NCI-H128 (cell line): Measurements from ENCODE around the gene SSUH2.
"Not testable (repeated sequence)": the region's sequence is repeated elsewhere in the genome, so short reads cannot be mapped to it uniquely, and the experiment has no call there.

Experiments
- DNase-seq: peaks from one replicate; lab custom pipeline; 2025; ENCODE audit not compliant: unreplicated experiment; lab: John Stamatoyannopoulos, UW

The SSUH2 gene

DNA sequence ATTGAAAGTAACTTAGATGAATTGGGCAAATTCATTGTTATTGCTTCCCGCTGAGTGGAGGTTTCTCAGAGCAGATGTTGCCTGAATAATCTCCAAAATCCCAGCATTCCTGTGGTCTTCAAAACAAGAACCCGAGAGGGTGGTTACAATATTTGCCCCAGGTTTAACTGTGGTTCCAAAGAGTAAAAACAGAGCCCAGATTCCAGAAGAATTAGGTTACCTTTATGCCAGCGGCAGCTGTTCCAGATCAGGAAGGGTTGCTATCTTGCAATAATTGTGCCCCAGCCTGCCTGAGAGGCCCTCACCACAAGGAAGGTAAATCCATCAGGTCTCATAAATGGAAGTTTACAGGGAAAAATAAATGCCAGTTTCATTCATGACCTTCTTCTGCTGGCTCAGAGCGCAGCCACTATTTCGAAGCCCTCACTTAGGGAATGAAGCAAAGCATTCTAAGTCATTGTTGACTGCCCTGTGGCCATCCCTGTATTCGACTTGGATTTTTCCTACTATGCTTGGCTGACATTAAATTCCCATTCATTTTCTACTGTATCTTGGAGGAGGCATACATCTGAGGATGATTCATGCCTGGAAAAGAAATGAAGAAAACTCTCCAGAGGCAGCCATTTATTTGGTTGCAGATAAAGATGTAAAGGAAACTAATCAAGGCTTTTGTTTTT lies 54.6 kb downstream of the SSUH2 start:
- no peak for DNase-seq

DNA sequence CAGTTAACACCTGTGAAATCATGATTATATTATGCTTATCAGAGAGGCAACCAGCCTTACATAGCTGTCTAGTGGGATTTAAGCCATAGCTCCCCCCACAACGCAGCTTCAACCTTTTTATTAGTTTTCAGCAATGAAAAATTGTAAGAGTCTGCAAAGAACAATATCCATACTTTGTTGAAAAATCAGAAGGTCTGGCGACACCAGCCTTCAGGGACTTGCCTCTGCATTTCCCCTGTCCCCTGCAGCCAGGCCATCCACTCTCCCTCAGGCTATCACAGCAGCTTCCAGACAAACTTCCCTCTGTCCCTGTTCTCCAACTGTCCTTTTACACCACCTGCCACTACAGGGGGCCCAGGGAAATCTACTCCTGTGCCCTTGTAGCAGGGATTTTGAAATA lies 59.9 kb downstream of the SSUH2 start:
- no peak for DNase-seq

DNA sequence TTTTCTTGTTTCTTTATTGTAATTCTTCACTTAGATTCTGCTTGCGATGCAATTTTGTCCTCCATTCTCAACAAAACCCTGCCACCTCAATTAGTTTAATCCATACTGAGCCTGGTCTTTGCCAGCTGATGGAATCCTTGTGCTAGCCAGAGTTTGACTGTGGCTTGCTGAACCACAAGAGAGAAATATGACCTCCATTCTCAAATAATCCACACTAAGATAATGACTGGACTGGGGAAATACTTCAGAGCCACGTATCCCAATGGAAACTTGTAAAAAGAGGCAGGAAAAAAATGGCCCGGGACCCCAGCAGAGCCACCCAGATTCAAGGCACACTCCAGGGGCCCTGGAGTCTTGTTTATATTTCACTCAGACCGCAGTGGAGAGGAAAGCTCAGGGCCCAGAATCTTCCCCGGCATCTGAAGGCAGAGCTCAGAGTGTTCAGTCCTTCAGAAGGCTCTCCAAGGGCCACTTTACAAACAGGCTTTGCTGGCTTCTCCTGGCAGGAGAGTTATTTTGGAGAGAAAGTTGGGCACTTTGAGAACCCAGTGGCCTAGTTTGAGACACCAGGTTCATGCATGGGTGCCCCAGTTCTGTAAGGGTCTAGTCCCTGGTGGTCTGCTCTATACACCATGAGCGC lies 62.7 kb downstream of the SSUH2 start:
- no peak for DNase-seq

DNA sequence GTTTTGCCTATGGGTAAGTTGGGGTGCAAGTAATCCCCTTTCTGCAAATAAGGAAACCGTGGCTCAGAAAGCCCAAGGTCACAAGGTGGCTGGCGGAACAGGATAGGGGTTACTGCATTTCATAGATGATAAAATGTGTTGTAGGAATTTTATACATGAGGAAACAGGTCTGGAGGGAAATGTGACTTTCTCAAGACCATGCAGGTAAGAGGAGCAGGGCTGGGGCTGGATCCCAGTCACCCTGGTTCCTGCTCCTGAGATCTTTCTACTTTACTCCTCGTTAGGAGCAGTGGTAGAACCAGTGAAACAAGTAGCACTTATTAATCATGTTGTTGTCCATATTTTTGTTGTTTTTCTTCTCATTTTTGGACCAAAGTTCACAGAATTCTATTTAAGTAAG lies 63.2 kb downstream of the SSUH2 start:
- DNase-seq, result no peak

DNA sequence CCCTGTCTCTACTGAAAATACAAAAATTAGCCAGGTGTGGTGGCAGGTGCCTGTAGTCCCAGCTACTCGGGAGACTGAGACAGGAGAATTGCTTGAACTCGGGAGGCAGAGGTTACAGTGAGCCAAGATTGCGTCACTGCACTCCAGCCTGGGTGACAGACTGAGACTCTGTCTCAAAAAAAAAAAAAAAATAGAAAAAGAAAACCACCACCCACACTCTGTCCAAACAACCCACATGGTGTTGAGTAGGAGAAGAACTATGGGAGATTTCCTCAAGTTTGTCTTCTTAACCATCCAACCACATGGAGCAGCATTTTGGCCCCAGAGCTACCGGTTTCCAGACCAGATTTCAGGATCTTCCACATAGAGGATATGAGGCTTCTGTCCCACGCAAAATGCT lies 64.2 kb downstream of the SSUH2 start:
- not testable (repeated sequence) for DNase-seq

DNA sequence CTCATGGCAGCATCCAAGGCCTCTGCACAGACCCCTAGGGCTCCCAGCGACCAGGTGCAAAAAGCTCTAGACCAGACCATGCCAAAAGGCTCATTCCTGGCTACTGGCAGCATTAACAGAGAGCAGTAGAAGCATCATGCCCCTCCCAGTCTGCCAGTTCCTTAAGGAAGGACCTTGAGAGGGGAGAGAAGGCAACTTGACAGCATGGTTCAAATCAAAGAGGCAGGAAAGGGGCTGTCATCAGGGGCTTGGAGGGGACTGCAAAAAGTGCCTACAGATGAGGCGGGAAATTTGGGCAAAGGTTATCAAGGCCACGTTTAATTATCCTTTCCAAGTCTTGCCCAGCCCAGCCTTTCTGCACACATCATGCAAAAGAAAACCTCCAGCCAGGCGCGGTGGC lies 64.7 kb downstream of the SSUH2 start:
- DNase-seq, result no peak

DNA sequence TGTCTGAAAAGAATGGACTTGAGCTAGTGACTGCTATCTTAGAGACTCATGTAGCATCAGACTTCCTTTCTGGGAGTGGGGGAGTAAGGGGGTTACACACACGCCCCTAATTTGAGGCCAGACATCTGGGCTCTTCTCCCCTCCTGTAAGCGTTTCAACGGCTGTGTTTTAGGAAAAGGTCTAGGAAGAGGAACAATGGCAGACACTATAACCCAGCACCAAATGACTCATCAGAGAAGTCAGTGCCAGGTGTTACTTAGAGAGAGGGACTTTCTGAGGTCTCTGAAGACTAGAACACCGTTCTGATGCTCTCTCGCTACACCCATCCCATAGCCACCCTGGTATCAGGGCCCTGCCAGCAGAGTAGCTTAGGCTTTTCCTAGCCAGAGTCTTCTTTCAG lies 65.5 kb downstream of the SSUH2 start:
- no peak for DNase-seq

DNA sequence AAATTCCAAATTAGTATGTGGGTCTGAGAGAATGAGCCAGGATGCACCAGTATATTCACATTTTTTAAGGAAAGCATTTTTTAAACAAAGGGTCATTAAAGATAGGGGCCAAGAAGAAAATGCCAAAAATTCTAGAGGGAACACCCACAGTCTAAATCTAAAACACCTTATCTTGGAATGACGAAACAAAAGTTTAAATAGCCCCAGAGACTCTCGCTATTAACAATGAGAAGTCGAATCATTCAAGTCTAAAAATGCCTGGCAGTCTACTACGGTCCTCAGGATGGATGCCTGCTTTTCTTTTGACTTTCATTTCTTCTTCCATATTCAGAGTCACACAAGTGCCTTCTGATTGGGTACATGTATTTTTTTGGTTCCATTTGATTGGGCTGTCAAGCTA lies 66.3 kb downstream of the SSUH2 start:
- DNase-seq, result no peak

DNA sequence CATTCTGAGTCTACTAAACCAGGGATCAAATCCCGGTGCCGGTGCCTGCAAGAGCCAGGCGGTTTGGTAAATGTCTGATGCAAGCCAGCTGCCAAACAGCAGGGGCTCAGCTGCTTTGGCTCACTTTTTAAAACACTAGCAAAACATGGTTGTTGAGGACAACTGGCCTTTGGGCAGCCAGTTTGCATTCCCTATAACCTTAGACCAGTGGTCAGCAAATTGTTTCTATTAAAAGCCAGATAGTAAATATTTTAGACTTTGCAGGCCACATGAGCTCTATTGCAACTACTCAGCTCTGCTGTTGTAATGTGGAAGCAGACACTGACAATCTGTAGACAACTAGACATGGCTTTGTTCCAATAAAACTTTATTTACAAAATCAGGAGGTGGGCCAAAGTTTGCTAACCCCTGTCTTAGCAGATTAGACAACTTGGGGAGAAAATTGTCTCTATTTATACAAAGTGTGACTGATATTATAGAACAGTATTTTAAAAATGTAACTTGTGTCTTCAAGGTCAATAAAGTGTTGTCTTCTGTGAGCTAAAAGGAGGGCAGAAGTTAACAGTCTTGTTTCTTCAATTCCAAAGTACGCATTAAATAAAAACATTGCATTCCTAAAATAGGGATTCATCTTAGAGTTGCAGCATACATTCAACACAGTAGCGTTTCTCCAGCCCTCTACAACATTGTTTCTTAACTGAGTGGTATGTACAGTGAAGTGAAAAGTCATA lies 67.6 kb downstream of the SSUH2 start:
- no peak for DNase-seq

DNA sequence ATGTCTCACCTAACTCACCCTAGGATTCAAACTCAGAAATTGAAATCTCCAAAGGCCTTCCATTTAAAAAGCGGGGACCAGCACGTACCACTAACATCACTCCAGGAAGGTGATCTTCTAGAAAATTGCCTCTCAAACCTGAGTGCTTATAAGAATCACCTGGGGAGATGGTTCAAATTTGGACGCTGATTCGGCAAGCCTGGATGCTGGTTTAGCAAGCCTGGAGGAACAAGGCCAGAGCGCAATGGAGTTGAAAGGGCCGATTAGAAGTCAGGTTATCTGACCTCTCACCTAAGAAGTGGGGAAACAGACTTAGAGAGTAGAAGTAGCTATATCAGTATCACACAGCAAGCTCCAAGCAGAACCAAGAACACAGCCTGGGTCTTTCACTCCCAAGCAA lies 68.2 kb downstream of the SSUH2 start:
- DNase-seq, result no peak

DNA sequence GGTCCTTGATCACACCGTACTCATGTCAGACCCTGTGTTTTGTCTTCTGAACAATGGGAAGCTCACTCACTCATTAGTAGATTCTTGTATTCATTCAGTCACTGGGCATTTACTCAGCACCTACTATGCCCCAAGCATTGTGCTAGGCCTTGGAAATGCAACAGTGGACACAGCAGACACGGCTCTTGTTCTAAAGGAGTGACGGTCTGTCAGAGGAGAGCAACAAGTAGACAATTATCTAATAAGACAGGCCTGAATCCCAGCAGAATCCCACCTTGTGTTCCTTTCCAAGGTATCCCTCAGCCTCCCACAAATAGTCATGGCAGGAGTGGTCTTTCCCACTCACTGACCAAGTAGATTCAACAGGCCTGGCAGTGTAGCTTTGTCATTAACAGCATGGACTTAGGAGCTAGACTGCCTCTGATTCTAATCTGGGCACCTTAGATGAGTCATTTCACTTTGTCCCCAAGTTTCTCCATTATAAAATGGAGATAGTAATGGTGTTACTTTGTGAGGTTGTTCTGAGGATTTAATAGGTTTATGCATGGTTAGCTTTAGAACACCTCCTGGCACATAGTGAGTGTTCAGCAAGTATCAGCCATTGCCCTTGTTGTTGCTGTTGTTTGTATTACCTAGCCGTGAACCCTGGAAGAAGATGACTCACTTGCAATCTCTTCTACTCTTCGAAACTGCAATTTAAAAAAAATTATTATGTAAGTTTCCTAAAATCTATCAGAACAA lies 69.1 kb downstream of the SSUH2 start:
- DNase-seq, result no peak

DNA sequence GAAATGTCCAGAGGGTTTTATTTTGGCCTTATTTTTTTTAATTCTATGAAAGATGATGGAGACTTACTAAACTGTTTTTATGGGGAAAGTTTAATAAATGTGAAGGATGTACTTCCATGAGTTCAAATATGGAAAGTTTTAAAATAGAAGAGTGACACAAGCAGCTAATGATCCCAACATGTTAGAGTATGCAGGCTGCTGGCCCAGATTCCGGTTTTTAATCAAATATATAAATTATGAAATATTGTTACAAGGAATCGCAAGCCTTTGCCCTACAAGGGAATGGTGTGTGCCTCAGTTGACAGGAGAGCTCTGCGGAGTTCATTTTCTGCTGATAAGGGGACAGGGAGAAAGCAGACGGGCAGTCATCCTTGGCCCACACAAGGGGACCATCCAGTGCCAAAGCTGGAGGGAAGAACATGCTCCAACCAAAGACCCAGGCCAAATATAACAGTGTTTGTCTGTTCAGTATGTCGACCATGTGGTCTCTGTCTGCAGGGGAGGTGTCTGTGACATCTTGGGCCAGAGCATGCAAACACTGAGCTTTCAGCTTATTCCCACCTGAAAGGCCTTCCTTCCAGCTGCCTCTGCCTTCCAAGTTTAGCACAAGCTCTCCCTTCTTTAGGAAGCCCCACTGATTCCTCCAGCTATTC lies 69.8 kb downstream of the SSUH2 start:
- no peak for DNase-seq

DNA sequence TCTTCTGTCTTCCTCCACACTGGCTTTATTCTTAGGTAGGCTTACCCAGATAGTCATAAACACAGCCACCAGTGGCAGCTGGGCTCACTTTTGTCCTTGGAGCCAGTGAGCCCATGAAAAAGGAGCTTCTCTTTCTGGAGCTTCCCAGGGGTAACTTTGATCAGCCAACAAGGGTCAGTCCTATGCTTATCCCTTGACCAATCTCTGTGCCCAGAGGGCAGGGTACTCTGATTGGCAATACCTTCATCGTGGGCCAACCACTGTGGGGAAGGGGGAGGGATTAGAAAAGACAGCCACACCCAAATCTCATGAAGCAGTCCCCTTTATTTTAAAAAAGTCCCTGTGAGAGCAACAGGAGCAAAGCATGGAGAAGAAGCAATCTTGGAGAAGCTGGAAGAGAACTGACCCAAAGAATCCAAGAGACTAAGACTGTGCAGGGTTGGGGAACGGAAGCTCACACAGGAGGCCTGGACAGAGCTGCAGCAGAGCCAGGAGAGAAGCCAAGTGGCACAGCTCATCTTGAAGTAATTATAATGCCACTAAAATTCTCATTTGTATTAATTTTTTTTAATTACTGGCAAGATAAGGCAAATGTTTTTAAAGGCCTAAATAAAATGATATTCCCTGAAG lies 70.4 kb downstream of the SSUH2 start:
- DNase-seq, result no peak

DNA sequence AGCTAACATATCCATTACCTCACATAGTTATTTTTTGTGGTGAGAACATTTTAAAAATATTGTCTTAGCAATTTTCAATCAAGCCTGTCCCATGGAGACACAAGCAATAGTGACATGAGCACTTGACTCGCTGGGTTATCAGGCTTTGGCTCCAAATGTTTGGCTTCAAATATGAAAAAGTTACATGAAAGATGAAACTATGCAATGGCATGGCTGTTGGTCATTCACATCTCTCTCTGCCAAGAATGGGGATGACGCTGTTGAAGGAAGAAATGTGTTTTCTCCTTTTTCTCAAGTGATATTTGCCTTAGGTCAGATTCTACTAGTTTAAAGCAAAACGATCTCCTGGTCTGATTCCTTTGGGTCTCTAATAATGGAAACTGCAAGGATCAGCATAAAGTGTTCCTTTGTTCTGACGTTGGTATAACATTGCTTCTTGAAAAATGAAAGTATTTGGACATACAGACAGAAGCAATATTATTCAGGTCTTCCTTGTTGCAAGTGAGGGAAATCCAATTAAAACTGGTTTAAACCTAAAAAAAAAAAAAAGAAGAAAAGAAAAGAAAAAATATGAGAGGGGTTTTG lies 71.2 kb downstream of the SSUH2 start:
- DNase-seq, result no peak

DNA sequence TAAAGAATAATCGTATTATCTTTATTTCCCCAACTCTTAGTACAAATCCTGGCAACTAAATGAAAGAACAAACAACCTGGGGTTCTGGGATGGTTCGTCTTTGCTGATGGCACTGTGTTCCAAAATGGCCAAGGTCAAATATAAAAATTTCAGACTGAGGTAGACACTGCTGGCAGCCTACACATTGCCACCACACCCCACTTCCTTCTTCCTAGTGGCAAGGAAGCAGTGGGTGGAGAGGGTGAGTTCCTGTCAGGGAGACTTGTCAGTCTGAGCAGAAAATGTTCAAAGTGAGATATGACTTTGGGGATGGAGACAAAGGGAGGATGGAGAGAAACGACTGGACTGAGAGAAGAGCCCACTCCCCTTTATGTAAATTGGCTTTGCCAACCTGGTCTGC lies 73.3 kb downstream of the SSUH2 start:
- DNase-seq, result no peak
